Thymus (tissue), 11 donors: ENCODE results near the gene MT2A. TPM values are rescaled to one million over a fixed set of nuclear protein-coding genes. Genes with fewer than 3 reads are reported as not detected.

Experiments used
- DNase-seq, 9 donors: peaks; one replicate each; pipeline ENCODE4 v3.0.0-alpha.2; 2013; ENCODE audit warnings: low spot score in 9 of 9, low read depth in 6 of 9, missing footprints in 1 of 9
- H3K27ac ChIP-seq, 2 donors: one replicate each; pipeline ENCODE4 v1.5.1; 2013; ENCODE audit warnings: control low read depth in 1 of 2, low read depth in 1 of 2, low read length in 1 of 2, mild to moderate bottlenecking in 1 of 2, moderate library complexity in 1 of 2
- H3K27me3 ChIP-seq, 2 donors: one replicate each; pipeline ENCODE4 v1.5.1; 2013; ENCODE audit warnings: low read length in 1 of 2; ENCODE audit not compliant: control insufficient read depth in 2 of 2, insufficient read depth in 1 of 2
- H3K36me3 ChIP-seq, 2 donors: one replicate each; pipeline ENCODE4 v1.5.1; 2013; ENCODE audit warnings: low read length in 1 of 2, mild to moderate bottlenecking in 1 of 2, moderate library complexity in 1 of 2; ENCODE audit not compliant: control insufficient read depth in 2 of 2, insufficient read depth in 2 of 2
- H3K4me1 ChIP-seq, 2 donors: one replicate each; pipeline ENCODE4 v1.5.1; 2013; ENCODE audit warnings: low read length in 2 of 2; ENCODE audit not compliant: control insufficient read depth in 2 of 2, insufficient read depth in 2 of 2
- H3K4me3 ChIP-seq, 2 donors: one replicate each; pipeline ENCODE4 v1.5.1; 2013; ENCODE audit warnings: low read length in 2 of 2, control low read depth in 1 of 2, mild to moderate bottlenecking in 1 of 2
- H3K9me3 ChIP-seq, 2 donors: one replicate each; pipeline ENCODE4 v1.5.1; 2013; ENCODE audit warnings: low read length in 1 of 2, mild to moderate bottlenecking in 1 of 2; ENCODE audit not compliant: control insufficient read depth in 2 of 2, insufficient read depth in 1 of 2
- WGBS: extraction: QIAGEN DNeasy Blood & Tissue Kit; methylation state at CpG from one replicate; pipeline ENCODE4 v1.1.7; 2013; 5-methylcytosine and 5-hydroxymethylcytosine counted together
- polyA plus RNA-seq: library from polyadenylated mRNA; stranded (reverse); fragments of 200-250 nt; gene quantifications from one replicate; pipeline ENCODE4 v1.2.3, GENCODE V29; 2013
- total RNA-seq: library from RNA; stranded (reverse); fragments of 120-200 nt; gene quantifications from one replicate; pipeline ENCODE4 v1.2.4, GENCODE V29; 2013
- donor health status: healthy.

The MT2A gene
- total and polyA plus RNA-seq, 2 donors = 7.8 to 2,040 TPM

DNA sequence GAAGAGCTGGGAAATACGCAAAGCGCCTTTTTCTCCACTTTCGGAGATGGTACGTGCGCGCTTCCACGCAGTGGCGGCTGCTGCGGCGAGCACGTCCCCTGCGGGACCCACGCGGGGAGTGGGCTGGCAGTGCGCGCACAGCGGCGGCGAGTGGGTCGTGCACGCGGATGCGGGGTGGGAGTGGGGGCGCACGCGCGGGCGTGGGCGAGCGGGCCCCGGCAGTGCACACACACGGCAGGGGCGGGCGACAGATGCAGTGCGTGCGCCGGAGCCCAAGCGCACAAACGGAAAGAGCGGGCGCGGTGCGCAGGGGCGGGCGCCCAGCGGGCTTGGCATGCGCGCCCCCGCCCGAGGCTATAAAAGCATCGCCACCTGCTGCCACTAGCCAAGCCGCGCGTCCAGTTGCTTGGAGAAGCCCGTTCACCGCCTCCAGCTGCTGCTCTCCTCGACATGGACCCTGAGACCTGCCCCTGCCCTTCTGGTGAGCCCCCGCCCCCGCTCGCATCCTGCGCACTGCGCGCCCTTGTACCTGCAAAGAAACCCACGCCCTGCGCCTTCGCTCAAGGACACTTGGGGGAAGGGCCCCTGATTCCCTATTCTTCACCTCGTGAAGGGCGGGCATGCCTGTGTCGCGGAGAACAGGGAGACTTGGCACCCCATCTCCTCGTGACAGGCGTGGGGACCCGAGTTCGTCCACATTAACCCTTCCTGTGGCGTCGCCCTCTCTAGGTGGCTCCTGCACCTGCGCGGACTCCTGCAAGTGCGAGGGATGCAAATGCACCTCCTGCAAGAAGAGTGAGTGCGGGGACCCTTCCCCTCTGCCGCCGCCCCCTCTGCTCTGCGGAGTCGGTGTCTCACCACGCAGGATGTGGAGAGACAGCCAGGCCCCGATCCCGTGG lies 19.0 kb upstream of the MT2A start, which contains the start of gene MT3:
TSS of gene MT3 (plus strand) at position 388 of the 899 bp plus-strand sequence. CDS start at position 451, 63 bp downstream.
- Histone ChIP-seq H3K36me3 (no peaks in the 10 kb centered on the region), H3K27ac (no peak within 1 kb of the TSS), H3K9me3 (no peaks in the 10 kb centered on the region), H3K4me3 (peak within 1 kb of the TSS in 1 of 2 donors; percentile 32), H3K4me1 (peaks cover 4% of the 10 kb centered on the region in 2 donors), H3K27me3 (peaks cover 31 to 64% of the 10 kb centered on the region in 2 donors)
- no peak for DNase-seq
- 6% methylated on average over 87 of the region's 87 CpGs for WGBS

DNA sequence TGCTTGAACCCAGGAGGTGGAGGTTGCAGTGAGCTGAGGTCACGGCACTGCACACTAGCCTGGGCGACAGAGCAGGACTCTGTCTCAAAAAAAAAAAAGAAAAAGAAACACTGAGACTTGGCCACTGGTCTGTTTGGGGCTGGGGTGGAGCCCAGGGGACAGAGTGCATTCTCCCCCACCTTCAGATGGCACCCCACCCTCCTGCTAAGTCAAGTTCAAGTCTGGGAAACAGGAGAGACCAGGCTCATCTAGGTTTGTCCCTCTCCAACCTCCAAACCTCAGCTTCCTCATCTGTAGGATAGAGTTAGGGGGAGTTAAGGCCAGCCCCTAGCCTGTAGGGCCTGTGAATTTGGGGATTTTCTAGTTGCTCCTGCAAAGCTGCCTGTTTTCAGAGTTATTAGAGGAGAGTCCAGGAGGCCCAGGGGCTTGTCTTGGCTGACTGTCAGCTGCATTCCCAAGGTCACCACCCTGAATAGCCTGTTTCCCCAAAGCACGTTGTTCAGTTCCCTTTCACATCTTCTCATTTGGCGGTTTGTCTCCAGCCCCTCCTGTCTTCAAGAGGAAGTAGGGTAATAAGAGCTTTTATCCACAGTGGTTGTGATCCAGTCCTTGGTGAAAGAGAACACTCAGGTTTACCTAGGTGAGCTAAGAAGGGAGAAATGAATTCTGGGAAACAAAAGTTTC lies 16.9 kb upstream of the MT2A start:
- no peak overlapping the region for H3K27ac ChIP-seq
- 50% methylated on average over 4 of the region's 4 CpGs for WGBS
- no peak for DNase-seq
- H3K9me3 ChIP-seq = no peaks in the 10 kb centered on the region
- peaks cover 4% of the 10 kb centered on the region in 2 donors for H3K4me1 ChIP-seq
- H3K4me3 ChIP-seq = no peak overlapping the region
- peaks cover 29 to 52% of the 10 kb centered on the region in 2 donors for H3K27me3 ChIP-seq
- H3K36me3 ChIP-seq = no peaks in the 10 kb centered on the region

DNA sequence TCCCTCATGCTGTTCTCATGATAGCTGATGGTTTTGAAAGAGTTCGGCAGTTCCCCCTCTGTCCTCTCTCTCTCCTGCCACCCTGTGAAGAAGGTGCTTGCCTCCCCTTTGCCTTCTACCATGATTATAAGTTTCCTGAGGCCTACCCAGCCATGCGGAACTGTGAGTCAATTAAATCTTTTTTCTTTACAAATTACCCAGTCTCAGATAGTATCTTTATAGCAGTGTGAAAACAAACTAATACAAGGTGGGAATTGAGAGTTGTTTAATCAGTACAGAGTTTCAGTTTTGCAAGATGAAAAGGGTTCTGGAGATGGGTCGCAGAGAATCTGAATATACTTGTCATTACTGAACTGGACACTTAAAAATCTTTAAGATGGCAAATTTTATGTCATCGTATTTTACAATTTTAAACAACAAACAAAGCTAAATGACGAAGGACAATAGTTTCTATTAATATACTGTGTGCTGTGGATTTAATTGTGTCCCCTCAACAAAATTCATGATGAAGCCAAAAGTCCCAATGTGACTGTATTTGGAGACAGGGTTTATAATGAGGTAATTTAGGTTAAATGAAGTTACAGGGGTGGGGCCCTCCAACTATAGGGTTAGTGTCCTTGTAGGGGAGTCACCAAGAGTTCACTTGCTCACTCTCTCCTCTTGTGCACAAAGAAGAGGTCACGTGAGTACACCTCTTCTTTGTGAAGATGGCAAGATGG lies 14.7 kb upstream of the MT2A start:
- Histone ChIP-seq H3K36me3 (no peaks in the 10 kb centered on the region), H3K9me3 (no peaks in the 10 kb centered on the region), H3K4me3 (no peak overlapping the region), H3K27me3 (peaks cover 14 to 31% of the 10 kb centered on the region in 2 donors), H3K27ac (no peak overlapping the region), H3K4me1 (peaks cover 4% of the 10 kb centered on the region in 2 donors)
- no peak for DNase-seq
- WGBS = 97% methylated on average over 6 of the region's 6 CpGs

DNA sequence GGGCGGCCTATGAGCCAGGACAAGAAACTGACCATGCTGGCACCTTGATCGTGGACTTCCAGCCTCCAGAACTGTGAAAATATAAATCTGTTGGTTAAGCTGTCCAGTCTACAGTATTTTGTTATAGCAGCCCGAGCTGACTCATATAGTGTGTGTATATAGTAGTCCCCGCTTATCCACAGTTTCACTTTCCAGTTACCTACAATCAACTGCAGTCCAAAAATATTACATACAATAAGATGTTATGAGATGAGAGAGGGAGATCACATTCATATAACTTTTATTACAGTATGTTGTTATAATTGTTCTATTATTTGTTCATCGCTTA lies 14.1 kb upstream of the MT2A start:
- no peak overlapping the region for H3K4me3 ChIP-seq
- DNase-seq = no peak
- H3K9me3 ChIP-seq = no peaks in the 10 kb centered on the region
- H3K4me1 ChIP-seq = peaks cover 2 to 4% of the 10 kb centered on the region in 2 donors
- no peak overlapping the region for H3K27ac ChIP-seq
- peaks cover 9 to 26% of the 10 kb centered on the region in 2 donors for H3K27me3 ChIP-seq
- 85% methylated on average over 5 of the region's 5 CpGs for WGBS
- no peaks in the 10 kb centered on the region for H3K36me3 ChIP-seq

DNA sequence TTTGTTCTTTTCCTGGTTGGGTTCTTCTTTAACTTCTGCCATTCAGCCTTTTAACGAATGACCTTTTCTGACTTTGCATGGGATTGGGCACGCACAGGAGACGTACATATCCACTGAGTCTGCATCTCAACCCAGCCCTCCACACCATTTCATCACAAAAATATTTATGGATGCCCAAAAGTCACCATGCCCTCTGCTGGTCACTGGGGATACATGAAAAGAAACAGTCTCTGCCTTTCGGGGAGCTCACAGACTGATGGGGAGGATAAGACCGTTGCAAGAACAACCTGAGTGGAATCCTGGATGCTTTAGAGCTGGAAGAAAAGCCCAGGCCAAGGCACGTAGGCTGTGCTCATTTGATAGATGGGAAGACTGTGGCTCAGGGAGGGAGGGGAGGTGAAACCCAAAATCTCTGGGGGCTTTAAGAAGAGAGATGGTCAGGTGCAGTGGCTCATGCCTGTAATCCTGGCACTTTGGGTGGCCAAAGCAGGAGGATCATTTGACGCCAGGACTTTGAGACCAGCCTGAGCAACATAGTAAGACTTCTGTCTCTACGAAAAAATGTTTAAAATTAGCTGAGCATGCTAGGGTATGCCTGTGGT lies 7.9 kb upstream of the MT2A start:
- Histone ChIP-seq H3K27ac (no peak overlapping the region), H3K36me3 (no peaks in the 10 kb centered on the region), H3K27me3 (peaks cover 0 to 33% of the 10 kb centered on the region in 2 donors), H3K4me1 (no peaks in the 10 kb centered on the region), H3K9me3 (no peaks in the 10 kb centered on the region), H3K4me3 (no peak overlapping the region)
- no peak for DNase-seq
- 40% methylated on average over 8 of the region's 8 CpGs for WGBS

DNA sequence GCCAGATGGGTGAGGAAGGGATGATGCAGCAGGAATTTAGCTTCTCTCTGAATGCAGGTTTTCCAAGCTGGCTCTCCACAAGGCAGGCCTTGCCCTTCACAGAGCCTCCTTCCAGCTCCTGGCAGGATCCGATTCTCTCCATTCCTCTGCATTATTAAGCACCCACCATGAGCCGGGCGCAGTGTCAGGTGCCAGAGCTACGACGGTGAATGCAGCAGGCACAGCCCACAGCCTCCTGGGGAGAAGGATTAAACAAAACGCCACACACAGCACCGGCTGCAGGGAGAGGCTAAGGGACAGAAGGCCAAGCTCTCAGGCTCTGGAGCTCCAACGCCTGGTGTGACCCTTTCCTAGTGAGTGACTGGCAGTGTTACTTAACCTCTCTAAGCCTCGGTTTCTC lies 7.1 kb upstream of the MT2A start:
- 82% methylated on average over 9 of the region's 9 CpGs for WGBS
- H3K27me3 ChIP-seq = peaks cover 0 to 33% of the 10 kb centered on the region in 2 donors

DNA sequence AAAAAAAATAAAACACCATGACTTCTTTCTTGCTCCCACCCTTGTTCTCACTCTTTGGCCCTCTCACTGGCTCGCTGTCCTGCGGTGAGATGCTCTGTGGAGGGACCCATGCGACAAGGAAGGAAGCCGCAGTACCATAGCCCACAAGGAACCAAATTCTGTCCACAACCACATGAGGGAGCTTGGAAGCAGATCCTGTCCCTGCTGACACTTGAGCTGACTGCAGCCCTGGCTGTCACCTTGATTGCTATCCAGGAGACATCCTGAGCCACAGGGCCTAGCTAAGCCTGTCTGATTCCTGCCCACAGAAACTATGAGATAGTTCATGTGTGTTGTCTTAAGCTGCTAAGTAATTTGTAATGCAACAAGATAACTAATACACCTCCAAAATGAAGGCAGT lies 4.8 kb upstream of the MT2A start:
- Histone ChIP-seq H3K27ac (no peak overlapping the region), H3K36me3 (no peaks in the 10 kb centered on the region), H3K4me3 (no peak overlapping the region), H3K9me3 (no peaks in the 10 kb centered on the region), H3K4me1 (peaks cover 2 to 16% of the 10 kb centered on the region in 2 donors), H3K27me3 (peaks cover 0 to 46% of the 10 kb centered on the region in 2 donors)
- no peak for DNase-seq
- 30% methylated on average over 4 of the region's 4 CpGs for WGBS

More for the DNA sequence above, 7.1 kb upstream of the MT2A start:
- Histone ChIP-seq H3K36me3 (no peaks in the 10 kb centered on the region), H3K27ac (no peak overlapping the region), H3K4me3 (no peak overlapping the region), H3K9me3 (no peaks in the 10 kb centered on the region), H3K4me1 (no peaks in the 10 kb centered on the region)
- DNase-seq = no peak

DNA sequence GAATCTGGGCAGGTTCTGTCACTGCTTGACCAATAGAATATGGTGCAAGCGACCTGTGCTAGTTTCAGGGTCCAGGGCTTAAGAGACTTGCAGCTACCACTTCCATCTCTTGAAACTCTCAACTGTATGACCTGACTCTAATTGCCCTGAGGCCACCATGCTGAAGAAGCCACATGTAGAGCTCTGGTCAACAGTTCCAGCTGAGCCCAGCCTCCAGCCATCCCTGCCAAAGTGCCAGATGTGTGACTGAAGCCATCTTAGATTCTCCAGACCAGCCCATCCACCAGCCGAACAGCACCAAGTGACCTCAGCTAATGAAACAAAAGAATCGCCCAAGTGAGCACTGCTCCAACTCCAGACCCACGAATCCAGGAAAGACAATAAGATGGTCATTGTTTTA lies 3.4 kb upstream of the MT2A start:
- Histone ChIP-seq H3K27ac (no peak overlapping the region), H3K4me1 (peaks cover 6 to 30% of the 10 kb centered on the region in 2 donors), H3K27me3 (peaks cover 0 to 55% of the 10 kb centered on the region in 2 donors), H3K4me3 (no peak overlapping the region), H3K9me3 (no peaks in the 10 kb centered on the region), H3K36me3 (no peaks in the 10 kb centered on the region)
- 98% methylated on average over 4 of the region's 4 CpGs for WGBS
- no peak for DNase-seq
